ENCODE measurements around the gene HEMK1.
A peak's percentile ranks its signal among the peaks of the same experiment; 100 is the strongest.

Gene HEMK1

DNA sequence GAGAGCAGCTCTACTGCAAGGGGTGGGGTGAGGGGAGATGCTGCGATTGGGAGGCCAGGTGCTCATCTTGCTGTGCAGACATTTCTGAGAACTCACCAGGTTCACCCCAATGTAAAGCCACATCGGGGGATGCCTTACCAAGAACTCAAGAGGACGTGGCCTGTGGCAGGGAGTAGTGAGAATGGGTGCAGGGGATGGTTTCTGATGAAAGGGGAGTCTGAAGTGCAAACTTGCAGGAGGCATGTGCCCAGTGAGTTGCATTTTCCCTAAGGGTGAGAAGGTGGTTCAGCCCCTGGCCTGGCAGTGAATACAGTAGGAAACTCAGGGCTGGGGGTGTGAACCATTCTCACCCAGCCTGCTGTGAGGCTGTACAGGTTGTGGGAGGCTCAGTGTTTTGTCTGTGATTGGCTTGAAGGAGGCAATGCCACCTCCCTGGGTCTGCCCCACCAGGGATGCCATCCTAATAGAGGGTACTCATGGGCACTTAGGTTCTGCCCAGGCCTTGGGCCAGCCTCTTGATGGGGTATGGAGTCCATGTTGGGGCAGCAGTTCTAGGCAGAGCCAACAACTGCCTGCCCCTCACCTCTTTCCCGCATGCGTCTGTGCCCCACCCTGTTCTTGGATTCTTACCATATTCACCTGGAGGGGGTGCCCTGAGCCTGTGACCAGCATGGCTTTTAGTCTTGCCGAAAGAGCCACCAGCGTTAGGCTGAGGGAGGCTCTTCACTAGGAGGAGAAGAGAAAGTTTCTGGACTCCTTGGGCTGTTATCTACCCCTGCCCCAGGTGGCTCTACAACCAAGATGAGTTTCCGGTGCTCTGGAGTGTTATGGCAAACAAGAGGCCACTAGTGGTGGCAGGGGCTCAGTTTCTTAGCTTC lies 4.5 kb downstream of the HEMK1 start:
- no peak for DNase-seq (ENCODE audit: low read depth)

DNA sequence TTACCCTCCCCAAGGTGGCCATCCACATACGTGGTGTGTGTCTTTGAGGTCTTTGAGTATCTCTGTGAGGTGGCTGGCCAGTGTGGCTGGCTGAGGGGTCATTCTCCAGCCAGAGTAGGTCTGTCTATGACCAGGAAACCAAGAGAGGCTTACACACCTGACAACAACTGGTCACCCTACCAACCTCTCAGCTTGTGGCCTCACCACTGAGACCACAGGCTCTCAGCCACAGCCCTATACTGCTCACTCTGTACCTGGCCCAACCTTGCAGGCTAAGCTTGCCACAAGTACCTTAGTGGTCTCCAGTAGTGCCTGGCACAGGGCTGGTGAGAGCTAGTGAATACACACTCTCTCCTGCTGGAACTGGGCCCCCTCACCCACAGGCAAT lies 5.1 kb downstream of the HEMK1 start:
- DNase-seq (ENCODE audit: low read depth), result no peak

DNA sequence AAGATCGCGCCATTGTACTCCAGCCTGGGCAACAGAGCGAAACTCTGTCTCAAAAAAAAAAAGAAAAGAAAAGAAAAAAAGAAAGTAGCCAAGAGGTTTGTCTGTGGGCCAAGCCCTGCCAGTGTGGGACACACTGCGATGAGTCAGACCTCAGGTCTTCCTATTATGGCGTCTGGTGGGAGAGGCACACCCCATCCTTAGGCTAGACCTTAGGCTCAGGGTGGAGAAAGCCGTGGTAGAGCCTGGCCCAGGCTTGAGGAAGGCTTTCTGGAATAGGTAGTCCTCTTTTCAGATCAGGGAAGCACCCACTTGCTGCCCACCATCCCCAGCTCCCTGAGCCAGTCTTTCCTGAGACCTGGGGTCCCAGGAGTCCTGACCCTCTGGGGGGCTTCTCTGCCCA lies 6.0 kb downstream of the HEMK1 start:
- DNase-seq (ENCODE audit: low read depth), result peak; percentile 44

DNA sequence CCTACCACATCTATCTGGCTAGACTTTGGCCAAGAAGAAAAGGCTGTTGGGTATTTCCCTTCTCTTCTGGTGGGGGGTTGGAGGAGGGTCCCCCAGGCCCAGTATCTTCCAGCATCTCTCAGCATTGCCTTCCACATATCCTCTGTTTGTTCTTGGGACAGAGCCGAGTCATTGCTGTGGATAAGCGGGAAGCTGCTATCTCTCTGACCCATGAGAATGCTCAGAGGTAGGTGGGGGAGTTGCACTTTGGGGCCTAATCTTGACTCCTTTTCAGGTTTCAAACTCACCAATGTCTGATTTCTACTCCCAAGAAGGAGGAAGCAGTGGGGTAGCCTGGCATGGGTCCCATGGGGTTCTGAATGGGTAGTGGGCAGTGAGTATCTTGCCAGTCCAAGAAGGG lies 8.0 kb downstream of the HEMK1 start:
- no peak for DNase-seq (ENCODE audit: low read depth)

DNA sequence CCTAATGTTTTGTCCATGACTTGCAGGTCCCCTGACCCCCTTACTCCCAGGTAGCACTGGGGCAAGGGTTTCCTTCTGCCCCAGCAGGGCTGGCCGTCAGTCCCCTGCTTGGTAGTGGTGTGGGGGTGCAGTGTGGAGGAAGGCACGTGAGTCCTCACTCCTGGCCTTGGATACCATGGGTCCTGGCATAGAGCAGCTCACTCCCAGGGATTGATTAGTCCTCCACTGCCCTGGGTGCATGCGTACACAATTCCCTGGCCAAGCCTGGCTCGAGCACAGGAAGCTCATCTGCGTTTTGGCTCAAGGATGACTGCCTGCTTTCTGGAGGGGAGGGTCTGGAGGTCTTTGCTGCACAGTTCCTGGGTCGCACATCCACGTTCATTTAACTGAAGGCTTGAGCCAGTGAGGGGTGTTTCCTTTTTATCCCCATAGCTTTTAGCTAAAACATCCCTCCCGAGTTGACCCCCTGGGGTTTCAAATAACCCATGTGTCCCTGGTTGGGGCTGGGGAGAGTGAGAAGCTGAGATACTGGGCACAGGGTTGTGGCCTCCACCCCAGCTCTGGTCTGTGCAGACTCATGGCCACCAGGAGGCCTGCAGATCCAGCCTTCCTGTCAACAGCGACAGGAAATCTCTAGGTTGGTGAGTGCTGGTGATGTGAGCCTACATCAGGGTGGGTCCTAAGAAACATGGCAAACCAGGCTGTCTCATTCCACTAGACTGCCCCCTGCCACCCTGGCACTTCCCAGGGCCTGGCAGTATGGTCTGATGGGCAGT lies 11.5 kb downstream of the HEMK1 start:
- no peak for DNase-seq (ENCODE audit: low read depth)

DNA sequence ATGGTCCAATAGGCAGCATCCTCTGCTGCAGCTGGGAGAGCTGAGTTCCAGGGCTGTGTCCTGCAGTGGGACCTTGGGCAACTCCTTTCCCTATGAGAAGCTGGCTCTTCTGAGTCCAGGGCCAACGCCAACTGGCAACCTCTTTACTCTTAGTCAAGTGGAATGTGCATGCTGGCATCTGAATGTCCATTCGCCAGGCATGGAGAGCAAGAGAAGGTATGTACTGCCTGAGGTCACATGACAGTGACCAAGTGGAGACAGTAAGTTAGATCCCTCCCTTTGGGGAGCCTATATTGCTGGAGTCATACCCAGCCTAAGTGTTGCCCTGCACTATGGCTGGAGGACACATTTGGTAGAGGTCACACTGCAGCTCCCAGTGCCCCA lies 12.1 kb downstream of the HEMK1 start:
- DNase-seq (ENCODE audit: low read depth), result no peak

DNA sequence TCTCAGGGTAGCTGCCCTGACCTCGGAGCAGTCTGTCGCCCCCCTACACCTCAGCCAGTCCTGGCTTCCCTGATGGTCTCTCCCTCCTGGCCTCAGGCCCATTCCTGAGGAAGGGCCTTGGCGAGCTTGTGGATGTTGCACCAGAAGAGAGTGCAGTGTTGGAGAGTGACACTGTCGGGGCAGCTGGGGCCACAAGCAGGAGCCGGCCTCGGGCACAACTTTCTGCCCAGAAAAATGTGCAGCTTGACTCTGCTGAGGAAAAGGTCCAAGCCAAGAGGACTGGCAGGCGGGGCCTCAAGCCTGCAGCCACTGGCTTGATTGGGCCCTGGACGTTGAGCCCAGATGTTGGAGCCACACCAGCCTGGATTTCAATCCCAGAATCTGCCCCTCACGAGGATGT lies 12.8 kb downstream of the HEMK1 start:
- DNase-seq (ENCODE audit: low read depth), result no peak

DNA sequence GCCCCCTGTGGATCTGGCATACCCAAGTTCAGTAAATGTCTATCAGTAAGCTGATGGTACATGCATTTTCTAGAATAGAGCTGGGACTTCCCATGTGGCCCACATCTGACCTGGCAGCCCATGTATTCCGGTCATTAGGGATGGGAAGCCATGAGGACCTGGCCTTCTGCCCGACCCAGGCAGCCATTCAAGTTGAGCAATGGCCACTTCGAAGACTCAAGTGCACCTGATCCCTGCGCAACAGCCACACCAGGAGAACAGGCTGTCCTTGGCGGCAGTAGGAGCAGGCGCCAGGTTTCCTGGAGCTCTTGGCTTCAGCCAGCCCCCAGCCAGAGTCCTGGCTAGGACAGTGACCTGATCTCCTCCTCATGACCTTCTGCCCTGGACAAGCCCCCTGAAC lies 14.6 kb downstream of the HEMK1 start:
- no peak for DNase-seq (ENCODE audit: low read depth)

DNA sequence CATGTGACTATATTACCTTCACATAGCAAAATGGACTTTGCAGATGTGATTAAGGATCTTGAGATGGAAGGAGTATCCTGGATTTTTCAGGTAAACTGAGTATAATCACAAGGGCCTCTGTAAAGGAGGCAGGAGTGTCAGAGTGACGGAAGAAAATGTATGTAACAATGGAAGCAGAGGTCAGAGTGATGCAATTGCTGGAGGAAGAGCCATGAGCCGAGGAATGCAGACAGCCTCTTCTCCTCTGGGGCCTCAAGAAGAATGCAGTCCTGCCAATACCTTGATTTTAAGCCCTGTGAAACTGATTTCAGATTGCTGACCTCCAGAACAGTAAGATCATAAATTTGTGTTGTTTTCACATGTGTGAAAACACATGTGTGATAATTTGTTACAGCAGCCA lies 15.1 kb downstream of the HEMK1 start:
- no peak for DNase-seq (ENCODE audit: low read depth)

DNA sequence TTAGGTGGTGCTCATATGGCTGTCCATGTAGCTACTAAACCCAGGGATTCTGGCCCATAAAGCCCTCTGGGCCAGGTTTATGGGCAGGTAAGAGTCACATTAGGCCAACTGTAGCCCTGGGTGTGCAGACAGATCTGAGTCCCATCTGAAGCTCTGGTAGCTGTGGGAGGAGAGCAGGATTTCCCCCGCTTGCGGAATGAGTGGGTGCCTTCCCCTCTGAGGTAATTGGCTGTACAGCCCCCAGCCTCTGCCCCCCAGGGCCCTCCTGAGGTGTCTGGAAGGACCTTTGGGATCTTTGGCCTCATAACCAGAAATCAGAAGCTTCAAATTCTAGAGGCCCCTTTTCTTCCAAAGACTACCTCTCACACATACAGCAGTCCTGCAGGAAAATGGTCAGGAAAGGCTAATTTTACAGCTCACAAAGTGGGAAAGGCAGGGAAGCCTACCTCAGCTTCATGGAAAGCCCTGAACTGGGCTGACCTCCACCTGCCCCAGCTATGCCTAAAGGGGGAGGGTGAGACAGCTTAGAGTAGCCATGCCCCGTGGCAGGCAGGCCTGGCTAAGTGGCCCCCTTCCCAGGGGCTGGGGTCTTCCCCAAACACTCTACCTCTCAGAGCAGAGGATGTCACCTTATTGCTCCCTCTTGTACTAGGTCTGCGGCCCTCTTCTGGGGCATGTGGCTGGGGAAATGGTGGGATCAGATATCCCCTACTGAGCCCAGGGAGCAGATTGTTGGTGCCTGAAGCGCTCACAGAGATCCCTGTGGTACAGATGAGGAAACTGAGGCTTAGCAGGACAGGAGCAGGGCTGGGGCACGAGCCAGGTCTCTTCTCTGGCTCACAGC lies 16.8 kb downstream of the HEMK1 start:
- DNase-seq (ENCODE audit: low read depth), result no peak

DNA sequence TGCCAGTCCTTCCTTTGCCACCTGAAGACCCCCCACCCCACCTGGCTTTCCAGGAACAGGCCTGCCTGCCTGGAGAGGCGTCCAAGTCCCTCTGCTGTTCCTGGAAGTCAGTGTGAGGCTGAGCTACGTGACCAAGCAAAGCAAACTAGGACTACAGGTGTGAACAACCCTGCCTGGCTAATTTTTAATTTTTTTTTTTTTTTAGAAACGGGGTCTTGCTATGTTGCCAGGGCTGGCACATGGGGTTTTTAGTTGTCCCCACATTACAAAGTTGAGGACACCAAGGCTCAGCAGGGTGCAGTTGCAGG lies 17.4 kb downstream of the HEMK1 start:
- no peak for DNase-seq (ENCODE audit: low read depth)

DNA sequence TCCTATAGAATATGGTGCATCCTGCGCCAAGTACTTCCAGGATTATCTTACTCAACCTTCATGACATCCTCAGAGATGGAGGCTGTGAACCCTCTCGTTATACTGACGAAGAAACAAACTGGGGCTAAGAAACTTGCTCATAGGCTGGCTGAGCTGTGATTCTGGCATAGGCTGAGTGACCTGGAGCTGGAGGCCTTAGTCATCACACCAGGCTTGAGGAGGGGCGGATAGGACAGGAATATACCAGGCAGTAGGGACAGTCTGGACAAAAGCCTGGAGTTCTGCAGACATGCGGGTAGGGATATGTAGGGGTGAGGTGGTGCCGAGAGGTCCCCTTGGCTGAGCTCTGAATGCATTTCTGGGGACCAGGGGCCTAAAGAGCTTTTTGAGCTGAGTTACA lies 18.1 kb downstream of the HEMK1 start:
- DNase-seq (ENCODE audit: low read depth), result peak; percentile 27

DNA sequence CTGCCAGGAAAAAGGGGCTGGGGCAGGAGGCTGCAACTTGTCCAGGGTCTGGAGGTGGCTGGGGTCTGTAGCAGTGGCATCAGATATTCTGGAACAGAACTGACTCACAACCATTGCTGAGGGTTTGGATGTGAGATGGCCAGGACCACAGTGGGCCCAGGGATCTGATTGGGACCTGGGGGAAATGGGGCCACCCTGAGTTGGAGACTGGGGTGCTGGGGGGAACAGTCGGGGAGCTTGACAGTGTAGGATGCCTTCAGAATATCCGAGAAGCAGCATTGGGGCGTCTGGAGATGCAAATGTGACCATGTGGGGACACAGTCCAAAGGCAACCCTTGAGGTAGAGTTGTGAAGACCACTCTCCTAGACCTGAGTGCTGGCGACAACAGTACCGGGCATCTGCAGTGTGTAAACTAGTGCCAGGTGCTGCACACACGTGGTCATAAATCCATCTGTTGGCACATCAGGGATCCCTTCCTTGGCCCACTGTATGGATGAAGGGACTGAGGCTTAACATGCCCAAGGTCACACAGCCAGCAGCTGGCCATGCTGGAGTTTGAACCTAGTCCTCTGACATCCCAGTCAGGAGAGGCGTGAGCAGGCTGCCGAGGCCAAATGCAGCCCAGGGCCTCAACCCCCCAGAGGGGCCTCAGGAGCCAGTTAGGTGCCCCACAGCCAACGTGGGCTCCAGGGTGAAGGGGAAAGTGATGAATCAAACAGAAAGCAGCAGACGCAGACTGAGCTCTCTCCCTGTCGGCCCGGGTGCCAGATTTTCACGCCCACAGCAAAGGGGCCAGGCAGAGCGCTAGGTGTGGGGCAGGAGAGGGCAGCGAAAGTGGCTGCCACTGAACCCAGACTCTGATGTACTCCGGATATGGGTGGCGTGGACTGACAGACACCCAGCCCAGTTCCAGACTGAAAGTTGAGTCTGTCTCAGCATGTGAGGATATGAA lies 18.8 kb downstream of the HEMK1 start:
- no peak for DNase-seq (ENCODE audit: low read depth)

DNA sequence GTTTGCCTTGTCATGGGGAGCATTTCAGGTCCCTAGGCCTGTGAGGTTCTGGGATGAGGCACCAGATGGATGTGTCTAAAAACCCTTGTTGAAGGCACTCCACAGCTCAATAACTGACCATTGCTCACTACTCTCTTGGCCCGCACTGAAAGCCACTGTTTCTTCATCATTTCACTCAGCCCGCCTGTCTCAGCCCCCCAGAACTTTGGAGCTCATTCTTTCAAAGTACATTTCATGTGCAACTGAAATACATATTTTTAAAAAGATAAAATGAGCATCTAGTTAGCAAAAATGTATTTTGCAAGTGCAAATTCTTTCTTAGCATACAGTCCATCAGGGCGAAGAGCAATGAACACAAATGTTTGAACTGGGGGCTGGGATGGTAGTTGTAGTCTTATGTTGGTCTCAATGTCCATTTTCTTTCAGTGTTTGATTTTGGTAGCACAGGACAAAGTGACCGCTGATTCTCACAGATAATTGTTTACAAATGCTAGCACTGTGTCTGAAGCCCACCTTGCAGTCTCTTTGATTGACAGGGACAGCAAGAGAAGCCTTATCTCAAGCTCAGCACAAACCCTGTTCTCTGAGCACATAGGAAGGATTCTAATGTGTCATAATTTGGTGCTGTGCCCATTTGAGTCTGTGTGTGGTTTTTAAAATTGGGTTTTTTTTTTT lies 19.6 kb downstream of the HEMK1 start:
- peak; percentile 28 for DNase-seq (ENCODE audit: low read depth)

DNA sequence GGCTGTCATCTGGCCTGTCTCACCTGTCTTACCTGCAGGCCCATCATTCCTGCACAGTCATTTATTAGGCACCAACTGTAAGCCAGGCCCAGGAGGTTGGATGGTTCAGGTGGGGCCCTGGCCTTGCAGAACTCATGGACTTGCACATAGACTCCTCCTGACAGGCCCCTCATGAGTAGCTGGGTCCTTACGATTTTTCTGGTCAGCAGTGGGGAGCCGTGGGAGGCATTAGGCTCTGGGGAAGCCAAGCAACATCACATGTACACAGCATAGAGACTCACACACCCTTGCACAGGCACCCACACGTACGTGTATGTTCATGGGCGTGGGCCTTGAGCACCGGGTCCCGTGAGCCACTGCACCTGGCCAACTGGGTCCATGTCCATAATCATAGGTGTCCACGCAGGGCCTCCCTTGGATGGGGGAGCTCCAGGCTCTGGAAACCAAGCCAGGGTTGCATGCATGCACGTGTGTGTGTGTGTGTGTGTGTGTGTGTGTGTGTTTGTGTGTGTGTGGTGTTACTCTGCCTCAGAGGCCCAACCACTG lies 21.9 kb downstream of the HEMK1 start:
- no peak for DNase-seq (ENCODE audit: low read depth)

DNA sequence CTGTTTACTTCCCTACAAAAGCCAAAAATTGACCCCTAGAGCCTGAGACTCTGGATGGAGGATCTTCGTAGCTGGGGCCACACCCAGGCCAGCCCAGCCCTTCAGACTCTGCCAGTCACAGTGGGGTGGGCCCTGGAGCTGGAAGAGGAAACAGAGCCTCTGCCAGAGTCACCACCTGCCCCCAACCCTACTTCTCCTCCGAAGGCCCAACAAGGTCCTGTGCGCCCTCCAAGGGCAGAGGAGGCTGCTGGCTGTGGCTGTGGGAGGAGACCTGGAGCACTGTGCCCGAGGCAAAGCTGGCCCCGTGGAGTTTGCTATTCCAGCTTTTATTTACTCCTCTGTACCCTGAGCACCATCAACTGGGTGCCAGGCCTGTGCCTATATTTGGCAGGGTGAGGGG lies 23.2 kb downstream of the HEMK1 start:
- DNase-seq (ENCODE audit: low read depth), result no peak

DNA sequence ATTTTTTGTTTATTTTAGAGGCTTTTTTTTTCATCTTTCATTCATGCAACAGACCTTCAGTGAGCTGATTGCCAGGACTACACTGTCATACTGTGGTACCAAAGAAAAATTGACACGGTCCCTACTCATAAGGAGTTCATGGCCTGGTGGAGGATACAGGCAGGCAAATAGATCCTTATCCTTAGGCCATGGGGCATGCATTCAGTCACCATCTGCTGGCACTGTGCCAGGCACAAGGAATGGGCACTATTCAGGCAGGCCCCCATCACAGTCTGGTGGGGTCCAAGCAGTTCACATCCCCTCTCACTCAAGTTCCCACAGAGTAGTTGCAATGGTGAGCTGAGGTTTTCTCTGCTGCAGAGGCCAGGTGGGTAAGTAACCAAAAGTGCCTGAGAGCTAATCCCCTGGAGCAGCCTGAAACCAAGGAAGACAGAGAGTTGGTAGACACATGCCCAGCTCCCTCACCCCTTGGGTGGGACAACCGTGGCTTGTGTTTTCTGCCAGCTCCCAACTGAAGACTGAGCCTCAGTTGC lies 25.0 kb downstream of the HEMK1 start:
- DNase-seq (ENCODE audit: low read depth), result no peak

DNA sequence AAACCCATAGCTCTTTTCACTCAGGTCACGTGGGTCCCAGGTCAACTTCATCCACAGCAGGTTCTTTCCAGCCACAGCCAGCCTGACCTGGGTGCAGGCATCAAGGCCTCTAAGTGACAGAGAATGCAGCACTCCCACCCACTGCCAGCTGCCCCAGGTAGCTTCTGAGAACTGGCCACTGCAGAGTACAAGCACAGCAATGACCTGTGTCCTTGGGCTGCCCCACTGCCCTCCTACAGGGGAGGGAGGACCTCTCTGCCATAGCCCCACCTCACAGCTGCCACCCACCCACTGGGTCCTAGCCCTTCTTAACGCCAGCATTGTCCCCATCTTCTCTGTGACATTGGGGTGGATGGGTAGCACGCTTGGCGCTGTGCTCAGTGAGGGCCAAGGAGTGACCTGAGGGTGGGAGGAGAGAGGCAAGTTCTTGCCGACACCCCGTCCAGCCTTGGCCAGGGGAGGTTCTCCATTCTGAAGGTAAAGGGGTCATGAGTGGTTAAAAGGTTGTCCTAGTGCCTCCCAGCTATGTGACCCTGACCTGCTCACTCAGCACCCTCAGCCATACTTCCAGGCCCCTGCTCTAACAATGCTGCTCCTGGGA lies 29.9 kb downstream of the HEMK1 start:
- DNase-seq (ENCODE audit: low read depth), result no peak

DNA sequence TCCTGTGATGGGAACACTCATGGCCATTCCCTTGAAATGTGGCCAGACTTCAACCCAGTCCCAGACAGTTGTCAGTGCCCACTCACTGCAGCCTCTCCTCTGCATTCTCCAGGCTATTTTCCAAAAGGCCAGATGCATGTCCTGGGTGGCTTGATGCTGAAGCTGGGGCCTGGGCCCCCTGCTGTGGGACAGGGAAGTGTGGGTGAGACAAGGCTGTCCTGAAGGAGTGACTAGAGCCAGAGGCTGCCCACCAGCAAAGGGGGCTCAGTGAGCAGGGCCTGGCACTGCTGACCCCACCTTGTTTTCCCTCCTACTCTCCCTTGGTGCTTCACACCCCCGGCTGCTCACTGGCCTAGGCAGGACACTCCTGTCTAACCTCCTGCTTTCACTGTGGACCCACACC lies 30.4 kb downstream of the HEMK1 start:
- no peak for DNase-seq (ENCODE audit: low read depth)

DNA sequence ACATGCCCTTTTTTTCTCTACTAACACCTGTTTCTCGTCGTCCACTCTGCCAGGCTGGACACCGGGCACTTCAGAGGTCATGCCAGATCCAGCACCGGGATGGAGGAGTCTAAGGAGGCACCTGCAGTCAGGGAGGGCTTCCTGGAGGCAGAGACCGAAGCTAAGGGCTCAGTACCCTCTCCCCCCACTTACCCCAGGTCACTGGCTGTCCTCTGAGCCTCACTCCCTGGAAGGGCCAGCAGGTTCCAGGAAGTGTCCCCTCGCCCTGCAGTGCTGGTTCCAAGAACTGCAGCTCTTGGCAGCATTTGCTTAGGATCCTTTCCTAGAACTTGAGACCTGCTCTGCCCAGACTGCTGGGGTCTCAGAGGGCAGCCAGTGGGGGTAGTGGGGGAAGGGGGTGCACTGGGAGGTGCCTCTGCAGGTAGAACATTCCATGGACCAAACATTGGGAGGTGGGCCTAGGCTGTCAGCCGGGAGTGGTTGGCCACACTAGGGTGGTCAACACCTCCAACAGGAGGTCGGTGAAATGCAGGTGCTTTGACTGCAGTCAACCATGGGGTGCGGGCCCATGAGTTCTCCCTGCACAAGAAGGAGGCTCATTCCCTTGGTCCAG lies 30.9 kb downstream of the HEMK1 start:
- no peak for DNase-seq (ENCODE audit: low read depth)
